Brain pericyte (primary cell): ENCODE results near the gene ISG20L2.
"Not testable (repeated sequence)": the region's sequence is repeated elsewhere in the genome, so short reads cannot be mapped to it uniquely, and the experiment has no call there.

Source experiments
- DNase-seq: peaks from one replicate; pipeline ENCODE4 v3.0.0-alpha.2; 2012; ENCODE audit warnings: low read depth, low spot score

The ISG20L2 gene, protein sequence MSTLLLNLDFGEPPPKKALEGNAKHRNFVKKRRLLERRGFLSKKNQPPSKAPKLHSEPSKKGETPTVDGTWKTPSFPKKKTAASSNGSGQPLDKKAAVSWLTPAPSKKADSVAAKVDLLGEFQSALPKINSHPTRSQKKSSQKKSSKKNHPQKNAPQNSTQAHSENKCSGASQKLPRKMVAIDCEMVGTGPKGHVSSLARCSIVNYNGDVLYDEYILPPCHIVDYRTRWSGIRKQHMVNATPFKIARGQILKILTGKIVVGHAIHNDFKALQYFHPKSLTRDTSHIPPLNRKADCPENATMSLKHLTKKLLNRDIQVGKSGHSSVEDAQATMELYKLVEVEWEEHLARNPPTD

DNA sequence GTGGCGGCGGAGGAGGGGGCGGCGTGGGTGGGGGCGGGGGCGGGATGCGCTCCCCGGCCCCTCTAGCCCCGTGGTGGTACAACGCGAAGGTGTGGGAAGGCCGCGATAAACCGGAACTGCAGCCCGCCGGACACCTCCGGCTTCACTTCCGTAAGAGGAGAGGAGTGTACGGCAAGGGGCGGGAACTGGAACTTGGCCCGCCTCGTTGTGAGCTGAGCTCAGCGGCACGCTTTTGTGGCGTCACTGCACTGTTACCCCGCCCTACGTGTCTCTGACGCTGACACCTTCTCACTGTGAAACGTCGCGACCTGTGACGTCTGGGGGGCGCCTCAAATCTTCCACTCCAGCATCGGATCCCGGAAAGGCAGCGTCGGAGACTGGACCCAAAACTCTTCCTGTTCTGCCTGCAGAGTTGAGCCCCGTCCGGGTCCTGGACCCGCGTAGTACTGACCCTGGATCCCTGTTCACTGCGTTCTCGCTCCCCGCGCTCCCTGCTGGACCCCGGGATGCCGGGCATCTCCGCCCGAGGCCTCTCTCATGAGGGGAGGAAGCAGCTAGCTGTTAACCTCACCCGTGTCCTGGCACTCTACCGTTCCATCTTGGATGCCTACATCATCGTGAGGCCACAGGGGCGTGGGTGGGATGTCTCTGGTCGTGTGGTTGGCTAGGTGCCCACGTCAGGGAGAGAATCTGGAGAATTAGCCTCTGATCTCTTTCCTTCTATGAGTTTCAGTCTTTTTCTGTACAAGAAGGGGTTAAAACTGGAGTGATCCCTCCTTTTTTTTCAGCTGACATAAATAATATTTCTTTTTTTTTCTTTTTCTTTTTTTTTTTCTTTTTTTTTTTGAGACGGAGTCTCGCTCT lies at the start of gene ISG20L2:
TSS of gene ISG20L2 (minus strand) at position 168 of the 864 bp plus-strand sequence. CDS start 1,114 bp downstream, outside the sequence.
- DNase-seq, result peak; percentile 93

DNA sequence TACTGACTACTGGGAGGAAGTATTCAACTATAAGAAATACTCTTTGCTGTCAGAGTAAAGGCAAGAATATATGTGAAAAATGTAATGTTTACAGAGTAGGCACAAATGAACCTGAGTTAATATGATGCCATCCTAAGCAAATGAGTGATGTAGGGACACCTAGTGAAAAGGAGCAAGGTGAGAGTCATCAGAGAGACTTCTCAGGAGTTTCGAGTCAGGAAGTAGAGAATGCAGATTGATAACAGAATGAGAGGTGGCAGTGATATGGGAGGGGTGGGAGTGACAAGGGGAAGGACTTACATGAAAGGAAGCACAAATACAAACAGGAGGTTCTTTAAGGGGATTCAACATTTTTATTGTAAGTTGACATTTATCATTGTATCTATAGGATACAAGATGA lies 49.0 kb upstream of the ISG20L2 start:
- no peak for DNase-seq

DNA sequence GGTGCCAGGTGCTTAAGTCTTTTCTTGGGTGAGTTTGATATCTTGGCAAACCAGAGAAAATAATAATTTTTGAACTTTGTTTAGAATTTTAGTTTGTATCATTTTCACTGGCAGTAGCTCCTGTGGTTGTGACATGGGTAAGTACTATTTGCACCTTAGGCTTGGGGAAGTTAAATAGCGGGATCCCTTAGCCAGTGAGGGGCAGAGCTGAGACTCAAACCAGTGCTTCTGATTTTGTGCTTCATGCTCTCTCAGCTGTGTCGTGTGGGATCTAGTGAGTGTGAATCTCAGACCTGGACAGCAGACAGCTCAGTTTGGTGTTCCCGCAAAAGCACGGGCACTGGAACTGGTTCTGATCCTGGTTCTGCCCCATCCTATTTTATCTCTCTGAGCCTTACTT lies 48.4 kb upstream of the ISG20L2 start:
- DNase-seq, result no peak

DNA sequence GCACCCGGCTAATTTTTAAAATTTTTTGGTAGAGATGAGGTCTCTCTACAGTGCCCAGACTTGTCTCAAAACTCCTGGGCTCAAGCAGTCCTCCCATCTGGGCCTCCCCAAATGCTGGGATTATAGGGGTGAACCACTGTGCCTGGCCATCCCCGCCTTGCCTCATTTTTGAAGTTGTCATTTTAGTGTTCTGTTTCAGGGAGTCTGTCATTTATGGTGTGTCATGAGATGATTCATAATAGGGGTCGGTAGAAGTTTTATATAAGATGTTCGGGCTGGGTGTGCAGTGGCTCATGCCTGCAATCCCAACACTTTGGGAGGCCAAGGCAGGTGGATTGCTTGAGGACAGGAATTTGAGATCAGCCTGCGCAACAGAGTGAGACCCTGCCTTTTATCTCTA lies 47.2 kb upstream of the ISG20L2 start:
- no peak for DNase-seq

DNA sequence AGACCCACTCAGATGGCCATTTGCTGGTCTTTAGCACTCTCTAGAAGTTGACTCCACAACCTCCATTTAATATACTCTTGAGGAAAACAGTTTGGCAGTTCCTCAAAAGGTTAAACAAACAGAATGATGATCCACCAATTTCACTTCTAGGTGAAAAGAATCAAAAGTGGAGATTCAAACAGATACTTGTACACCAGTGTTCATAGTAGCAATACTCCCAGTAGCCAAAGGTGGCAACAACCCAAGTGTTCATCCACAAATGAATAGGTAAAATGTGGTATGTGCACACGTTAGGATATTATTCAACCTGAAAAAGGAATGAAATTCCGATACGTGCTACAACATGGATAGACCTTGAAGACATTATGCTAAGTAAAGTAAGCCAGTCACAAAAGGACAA lies 45.0 kb upstream of the ISG20L2 start:
- DNase-seq, result no peak

DNA sequence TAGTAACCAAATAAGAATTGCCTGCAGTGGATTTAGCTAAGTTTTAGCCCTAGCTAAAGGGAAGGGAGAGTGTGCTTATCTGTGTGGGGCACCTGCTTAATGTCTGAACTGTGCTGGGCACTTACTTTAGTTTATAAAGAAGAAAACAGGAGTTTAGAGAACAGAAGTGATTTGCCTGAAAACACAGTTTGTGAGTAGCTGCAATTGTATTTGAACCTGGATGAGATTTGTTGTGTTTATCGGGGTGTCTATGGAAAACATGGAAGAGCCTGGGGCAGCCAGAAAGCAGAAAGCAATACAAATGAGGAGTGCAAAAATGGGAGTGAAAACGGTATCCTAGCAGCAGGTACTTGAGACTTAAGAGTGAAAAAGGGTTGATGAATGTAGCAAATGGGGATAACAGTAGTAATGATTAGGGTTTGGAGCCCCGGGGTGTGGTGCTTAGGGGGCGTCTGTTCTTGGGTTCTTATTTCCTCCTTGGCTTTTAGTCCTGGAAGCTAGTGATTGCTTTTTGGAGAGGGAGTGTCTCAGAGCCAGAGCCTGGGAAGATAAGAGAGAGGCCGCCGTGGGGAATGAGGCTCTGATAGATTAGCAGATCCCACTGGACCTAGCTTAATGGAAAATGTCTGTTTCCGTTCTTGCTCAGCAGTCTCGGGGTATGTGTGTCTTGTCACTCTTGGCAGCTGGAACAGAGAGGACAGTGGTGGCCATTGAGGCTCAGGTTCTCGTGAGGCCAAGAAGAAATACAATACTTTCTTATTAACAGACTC lies 44.3 kb upstream of the ISG20L2 start:
- DNase-seq, result no peak

DNA sequence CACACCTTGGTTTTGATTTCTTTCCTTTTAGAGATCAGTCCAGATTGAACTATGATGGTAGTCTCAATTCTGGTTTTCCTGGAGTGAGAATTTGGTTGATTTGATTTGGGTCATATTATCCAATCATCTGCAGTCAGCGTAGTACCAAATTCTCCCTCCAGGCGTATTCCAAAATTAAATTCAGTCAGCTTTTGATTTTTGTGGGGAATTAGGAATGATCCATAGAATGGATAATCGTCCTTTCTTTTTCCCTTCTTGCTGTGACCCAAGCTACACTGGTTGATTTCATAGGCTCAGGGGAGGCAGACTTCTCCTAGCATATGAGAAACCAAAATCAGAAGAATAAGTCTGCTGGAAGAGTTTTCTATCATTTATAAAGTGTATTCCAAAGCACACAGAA lies 43.7 kb upstream of the ISG20L2 start:
- DNase-seq, result no peak

DNA sequence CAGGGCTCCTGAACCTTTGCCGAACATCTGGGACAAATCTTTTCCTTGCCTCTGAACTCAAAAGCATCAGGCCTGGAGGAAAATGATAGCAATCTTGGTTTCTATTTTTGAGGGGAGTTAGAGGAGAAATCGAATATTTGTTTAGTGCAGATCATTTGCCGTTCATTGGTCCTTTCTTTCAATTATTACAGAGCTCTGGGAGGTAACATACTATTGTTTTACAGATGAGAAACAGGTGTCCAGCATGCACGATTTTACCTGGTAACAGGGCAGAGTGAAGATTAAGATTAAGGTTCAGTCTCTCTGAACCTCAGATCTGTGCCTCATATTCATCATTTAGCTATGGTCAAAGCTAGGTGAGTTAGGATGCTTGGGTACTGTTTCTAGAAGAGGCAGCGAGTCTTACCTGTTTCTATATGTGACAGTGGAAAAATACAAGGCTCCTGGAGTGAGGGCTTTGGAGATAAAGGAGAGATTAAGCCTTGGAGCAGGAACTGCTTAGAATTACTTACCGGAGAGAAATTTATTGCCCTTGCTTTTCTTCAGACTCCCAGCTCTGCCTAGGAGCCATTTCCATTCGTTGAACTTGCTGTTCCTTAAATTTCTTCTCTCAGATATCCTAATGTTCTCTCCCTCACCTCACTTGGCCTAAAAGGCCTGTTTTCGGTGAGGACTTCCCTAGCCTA lies 40.2 kb upstream of the ISG20L2 start:
- no peak for DNase-seq

DNA sequence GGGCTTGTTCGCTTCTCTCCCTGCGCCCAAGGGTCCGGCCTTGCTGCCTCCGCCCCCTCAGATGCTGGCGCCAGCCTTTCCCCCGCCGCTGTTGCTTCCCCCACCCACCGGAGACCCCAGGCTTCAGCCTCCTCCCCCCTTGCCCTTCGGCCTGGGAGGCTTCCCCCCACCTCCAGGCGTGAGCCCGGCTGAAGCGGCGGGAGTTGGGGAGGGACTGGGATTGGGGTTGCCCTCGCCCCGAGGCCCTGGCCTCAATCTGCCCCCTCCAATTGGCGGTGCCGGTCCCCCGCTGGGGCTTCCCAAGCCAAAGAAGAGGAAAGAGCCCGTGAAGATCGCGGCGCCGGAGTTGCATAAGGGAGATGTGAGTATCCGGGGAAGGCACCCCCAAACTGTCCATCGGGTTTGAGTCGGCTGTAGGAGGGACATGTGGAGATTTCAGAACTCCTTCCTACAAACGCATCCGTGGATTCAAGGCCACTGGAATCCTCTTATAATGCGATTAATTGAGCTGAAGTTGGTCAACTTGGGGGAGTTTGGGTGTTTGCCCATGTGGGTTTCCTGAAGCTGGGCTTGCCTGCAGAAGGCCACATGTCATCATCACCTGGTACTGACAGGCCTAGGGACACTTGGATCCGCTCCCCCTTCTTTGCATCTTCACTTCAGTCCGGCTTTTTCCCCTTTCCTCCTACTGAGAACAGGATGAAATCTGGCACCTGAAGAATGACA lies 39.5 kb upstream of the ISG20L2 start:
- no peak for DNase-seq

DNA sequence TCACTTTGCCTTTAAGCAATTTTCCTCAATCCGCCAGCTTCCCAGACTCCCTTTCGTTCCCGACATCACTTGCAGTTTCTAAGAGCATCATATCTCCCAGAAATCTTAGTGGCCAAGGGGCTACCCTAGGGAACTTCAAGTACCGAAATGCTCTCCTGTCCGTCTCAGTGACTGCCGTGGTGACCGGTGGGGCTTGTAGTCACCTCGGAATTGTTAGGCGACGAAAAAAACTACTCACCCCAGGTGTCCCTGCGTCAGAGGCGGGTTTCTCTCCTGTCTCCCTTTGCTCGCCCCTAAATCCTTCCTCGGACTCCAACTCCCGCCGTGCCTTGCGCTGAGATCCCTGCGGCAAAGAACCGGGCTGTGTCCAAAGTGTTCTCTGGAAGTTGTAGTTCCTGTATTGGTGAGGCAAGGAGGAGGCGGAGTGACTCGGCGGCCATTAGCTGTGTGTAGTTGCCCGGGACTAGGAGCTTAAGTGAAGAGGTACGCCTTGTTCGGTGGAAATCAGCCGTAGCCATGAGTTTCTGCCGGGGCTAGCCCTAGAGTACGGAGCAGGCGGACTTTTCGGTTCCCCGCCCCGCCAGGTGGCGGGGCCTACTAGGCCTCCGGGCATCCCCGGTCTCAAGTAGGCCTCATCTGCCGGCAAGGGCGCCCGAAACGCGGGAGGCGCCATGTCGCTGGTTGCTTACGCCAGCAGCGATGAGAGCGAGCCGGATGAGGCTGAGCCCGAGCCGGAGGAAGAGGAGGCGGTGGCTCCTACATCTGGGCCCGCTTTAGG lies 38.7 kb upstream of the ISG20L2 start, which contains the start of gene PRCC:
TSS of gene PRCC (plus strand) at position 435 of the 778 bp plus-strand sequence. CDS start at position 672, 237 bp downstream.
- peak; percentile 99 for DNase-seq

DNA sequence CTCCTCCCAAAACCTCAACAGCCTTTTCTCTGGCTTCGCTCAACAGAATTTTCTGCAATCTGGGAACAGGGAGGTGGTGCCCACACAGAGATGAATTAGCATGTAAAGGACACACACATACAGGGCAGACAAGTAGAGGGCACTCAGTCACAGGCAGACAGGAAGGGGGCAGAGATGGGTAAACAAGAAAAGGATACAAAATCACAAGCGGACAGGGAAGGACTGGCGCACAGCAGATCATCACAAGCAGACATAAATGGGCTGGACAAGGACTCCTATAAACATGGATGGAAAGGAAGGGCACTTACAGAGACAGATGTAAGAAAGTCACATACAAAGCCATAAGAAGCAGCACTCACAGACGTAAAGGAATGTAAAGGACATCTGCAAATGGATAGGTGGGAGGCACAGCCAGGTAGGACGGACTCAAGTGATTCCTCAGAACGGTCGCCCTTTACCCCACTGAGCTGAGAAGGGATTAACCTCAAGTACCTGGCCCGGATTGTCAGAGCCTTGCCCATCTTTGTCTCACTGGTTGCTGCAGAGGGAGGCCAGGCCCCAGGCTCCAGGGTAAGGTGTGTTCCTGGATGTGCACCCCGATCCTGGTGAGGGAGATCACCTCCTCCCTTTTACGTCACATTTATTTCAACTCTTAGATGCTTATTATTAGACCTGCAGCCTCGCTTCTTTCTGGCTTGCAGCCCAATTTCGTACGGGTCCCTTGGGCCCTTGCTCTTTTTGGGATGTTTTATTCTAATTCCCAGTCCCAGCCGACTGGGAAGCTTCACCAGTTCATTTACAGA lies 37.9 kb upstream of the ISG20L2 start:
- DNase-seq, result no peak

DNA sequence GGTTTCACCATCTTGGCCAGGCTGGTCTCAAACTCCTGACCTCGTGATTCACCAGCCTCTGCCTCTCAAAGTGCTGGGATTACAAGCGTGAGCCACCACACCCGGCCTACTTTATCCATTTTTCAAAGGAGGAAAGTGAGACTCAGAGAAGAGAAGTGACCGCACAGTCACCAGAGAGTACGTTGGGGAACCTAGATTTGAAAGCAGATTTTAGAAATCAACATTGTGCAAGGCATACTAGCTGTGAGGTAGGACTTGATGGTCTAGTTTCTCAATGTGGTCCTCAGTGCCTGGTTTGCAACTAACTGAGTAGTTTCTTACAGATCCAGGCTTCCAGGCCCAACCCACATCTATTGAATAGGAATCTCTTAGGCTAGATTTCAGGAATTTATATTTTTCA lies 37.1 kb upstream of the ISG20L2 start:
- DNase-seq, result no peak

DNA sequence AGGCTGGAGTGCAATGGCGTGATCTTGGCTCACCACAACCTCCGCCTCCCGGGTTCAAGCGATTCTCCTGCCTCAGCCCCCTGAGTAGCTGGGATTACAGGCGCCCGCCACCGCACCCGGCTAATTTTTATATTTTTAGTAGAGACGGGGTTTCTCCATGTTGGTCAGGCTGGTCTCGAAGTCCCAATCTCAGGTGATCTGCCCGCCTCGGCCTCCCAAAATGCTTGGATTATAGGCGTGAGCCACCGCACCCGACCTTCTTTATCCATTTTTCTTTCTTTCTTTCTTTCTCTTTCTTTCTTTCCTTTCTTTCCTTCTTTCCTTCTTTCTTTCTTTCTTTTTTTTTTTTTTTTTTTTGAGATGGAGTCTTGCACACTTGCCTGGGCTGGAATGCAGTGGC lies 36.6 kb upstream of the ISG20L2 start:
- DNase-seq, result not testable (repeated sequence)

DNA sequence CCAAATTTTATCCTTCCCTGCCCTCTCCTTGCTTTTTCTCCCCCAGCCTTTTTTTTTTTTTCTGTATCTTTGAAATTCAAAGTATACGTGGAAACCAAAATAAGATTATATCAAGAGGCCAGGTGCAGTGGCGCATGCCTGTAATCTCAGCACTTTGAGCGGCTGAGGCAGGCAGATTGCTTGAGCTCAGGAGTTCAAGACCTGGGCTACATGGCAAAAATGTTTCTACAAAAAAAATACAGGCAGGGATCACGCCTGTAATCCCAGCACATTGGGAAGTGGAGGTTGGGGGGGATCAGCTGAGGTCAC lies 32.2 kb upstream of the ISG20L2 start:
- DNase-seq, result no peak

DNA sequence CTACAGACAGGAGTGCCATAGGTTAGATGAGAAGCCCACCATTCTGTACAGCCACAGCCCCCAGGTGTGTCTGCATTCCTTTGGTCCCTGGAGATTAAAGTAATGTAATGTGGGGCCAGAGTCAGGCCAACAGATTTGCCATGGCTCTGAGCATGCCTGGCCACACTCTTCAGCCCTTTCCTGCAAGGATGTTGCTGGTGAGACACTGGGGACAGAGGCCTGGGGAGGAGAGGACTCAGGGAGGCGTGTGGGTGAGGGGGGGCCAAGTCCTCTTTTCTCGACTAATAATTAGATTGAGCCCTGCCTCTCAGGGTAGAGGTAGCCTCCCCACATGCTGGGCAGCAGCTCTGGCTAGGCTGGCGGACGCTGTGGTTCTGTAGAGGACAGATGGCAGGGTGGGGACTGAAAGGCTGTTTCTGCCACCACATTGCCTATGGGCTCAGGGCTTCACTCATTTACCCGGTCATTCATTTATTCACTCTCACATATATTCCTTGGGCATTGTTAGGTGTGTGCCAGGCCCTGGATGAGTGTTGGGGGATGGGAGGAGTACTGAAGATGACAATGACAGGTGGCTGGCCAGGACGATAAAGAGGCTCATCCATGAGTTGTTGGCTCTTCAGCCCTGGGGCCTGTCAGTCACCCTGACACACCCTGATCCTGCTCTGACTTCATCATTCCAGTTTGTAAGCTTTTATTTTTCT lies 31.7 kb upstream of the ISG20L2 start:
- no peak for DNase-seq

DNA sequence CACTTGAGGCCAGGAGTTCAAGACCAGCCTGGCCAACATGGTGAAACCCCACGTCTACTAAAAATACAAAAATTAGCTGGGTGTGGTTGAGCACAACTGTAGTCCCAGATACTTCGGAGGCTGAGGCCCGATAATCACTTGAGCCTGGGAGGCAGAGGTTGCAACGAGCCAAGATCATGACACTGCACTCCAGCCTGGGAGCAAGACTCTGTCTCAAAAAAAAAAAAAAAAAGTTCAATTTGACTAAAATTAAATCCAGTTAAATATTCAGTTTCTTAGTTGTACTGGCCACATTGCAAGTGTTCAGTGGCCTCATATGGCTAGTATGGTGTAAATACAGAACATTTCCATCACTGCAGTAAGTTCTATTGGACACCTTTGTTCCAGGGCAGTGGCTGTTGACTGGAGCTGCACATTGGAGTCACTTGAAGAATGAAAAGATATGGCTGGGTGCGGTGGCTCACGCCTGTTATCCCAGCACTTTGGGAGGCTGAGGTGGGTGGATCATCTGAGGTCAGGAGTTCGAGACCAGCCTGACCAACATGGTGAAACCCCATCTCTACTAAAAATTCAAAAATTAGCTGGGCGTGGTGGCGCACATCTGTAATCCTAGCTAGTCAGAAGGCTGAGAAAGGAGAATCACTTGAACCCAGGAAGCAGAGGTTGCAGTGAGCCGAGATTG lies 29.1 kb upstream of the ISG20L2 start:
- not testable (repeated sequence) for DNase-seq

DNA sequence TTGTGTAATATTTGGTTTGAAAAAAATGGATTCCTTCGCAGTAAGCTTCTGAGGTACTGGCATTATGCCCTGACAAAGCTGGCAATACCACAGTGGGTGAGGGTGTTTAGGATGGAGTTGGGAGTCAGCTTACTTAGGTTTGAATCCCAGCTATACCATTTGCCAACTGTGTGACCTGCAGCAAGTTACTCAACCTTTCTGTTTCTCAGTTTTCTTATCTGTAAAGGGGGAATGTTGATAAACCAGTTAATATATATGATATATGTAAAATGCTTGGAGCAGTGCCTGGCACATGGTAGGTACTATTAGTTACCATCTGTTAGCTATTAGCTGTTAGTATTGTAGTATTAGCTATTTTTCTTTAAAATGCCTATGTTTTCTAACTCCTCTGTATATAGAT lies 27.8 kb upstream of the ISG20L2 start:
- DNase-seq, result no peak

DNA sequence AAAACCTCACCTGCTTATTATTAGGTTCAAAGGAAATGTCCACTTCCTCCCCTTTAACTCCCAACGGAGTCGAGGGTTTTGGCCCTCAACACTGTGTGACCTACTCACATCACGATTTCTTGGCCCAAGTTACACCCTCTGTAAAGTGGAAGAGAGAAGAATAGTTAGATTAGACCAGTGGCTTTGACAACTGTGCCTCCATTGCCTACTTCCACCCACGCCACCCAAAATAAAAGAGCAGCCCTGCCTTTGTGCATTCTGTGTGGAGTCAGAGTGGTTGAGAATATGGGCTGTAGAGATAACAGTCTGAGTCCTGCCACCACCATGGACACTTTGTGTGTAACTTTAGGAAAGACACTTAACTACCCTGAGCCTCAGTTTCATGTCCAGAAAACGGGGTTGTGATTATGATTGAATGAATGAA lies 27.0 kb upstream of the ISG20L2 start:
- DNase-seq, result no peak
